K562 (cell line): Measurements from ENCODE around the gene ASB18. TPM values are rescaled to one million over a fixed set of nuclear protein-coding genes. Genes with fewer than 3 reads are reported as not detected.

Experiments used
- ATAC-seq: fragments of 200-7000 bp; cut with Tn5 transposase; 3 replicates; pipeline ENCODE4 v1.9.1; 2020; ENCODE audit warnings: moderate library complexity
- BruUV-seq: library from RNA; stranded (reverse); fragments of 400-500 nt; replicated peaks from 2 replicates; lab custom pipeline; 2021; lab: Mats Ljungman, UMichigan
- CTCF ChIA-PET: fragments of 300-600 bp; formaldehyde crosslinking; extraction: SDS; loops from one replicate; lab custom pipeline; 2021; ENCODE audit warnings: low intra/inter-chr PET ratio; lab: Yijun Ruan, JAX
- POLR2A ChIA-PET: fragments of 300-600, 350-650 bp; sonication (Branson Sonifier 250); formaldehyde crosslinking; extraction: SDS; loops from one replicate; lab custom pipeline; 2021; ENCODE audit warnings: antibody characterized with exemption, inconsistent platforms; lab: Yijun Ruan, JAX
- DNase-seq, 4 experiments: peaks; one replicate each; pipeline versions ENCODE4 v3.0.0 to v3.0.0-alpha.2; 2011 to 2018; ENCODE audit warnings: low spot score in 3 of 4, mixed read lengths in 3 of 4; ENCODE audit errors: extremely low read depth in 1 of 4
- FAIRE-seq: peaks from 2 replicates; lab custom pipeline; 2011; peaks lifted over from hg19 to GRCh38; lab: Jason Lieb, UNC
- H2AFZ ChIP-seq: 2 replicates; pipeline ENCODE4 v1.6.0; 2011; ENCODE audit warnings: low read depth, low read length, control low read depth, inconsistent platforms
- H3K27ac ChIP-seq: fragments of 200-600 bp; 3 replicates; pipeline ENCODE4 v1.8.0; 2011; ENCODE audit warnings: low read depth, mild to moderate bottlenecking, control low read depth, inconsistent platforms, low read length, moderate library complexity, mixed read lengths; ENCODE audit errors: extremely low read depth
- H3K27me3 ChIP-seq, 2 experiments: fragments of 300-600 bp in 1 of 2; 2 replicates in 1 of 2; 3 replicates in 1 of 2; pipeline versions ENCODE4 v1.6.0 to v1.8.0; 2011; ENCODE audit warnings: inconsistent platforms in 2 of 2, low read length in 2 of 2, mild to moderate bottlenecking in 1 of 2, mixed read lengths in 1 of 2, moderate library complexity in 1 of 2; ENCODE audit not compliant: control insufficient read depth in 2 of 2, insufficient read depth in 2 of 2
- H3K36me3 ChIP-seq: fragments of 300-600 bp; 3 replicates; pipeline ENCODE4 v1.8.0; 2011; ENCODE audit warnings: mild to moderate bottlenecking, low read length, inconsistent platforms; ENCODE audit not compliant: control insufficient read depth, insufficient read depth
- H3K4me1 ChIP-seq, 2 experiments: fragments of 200-600 bp in 1 of 2; replicated peaks in 1 of 2; 2 replicates in 1 of 2; 3 replicates in 1 of 2; pipeline versions ENCODE4 v1.5.1 to v1.8.0; 2011; ENCODE audit warnings: inconsistent platforms in 2 of 2, low read length in 2 of 2, mild to moderate bottlenecking in 1 of 2, mixed read lengths in 1 of 2, moderate library complexity in 1 of 2; ENCODE audit not compliant: control insufficient read depth in 2 of 2, insufficient read depth in 2 of 2
- H3K4me2 ChIP-seq: 2 replicates; pipeline ENCODE4 v1.6.1; 2011; ENCODE audit warnings: low read length, control low read depth, inconsistent platforms, mixed read lengths; ENCODE audit not compliant: insufficient read depth
- H3K4me3 ChIP-seq: fragments of 200-600 bp; sonication (generic), shearing (Covaris generic); 2 replicates; pipeline ENCODE4 v1.5.1; 2016; ENCODE audit warnings: control low read depth, inconsistent platforms
- H3K79me2 ChIP-seq: fragments of 200-600 bp; 3 replicates; pipeline ENCODE4 v1.8.0; 2011; ENCODE audit warnings: low read length, inconsistent platforms; ENCODE audit not compliant: control insufficient read depth, insufficient read depth
- H3K9ac ChIP-seq, 2 experiments: 2 replicates each; pipeline versions ENCODE4 v1.6.0 to v1.6.1; 2011; ENCODE audit warnings: low read depth in 2 of 2, low read length in 2 of 2, control low read depth in 1 of 2, inconsistent platforms in 1 of 2, mild to moderate bottlenecking in 1 of 2, mixed read lengths in 1 of 2; ENCODE audit not compliant: insufficient read depth in 1 of 2
- H3K9me1 ChIP-seq: one replicate; pipeline ENCODE4 v1.6.0; 2011; ENCODE audit warnings: inconsistent platforms, mild to moderate bottlenecking, low read length, moderate library complexity; ENCODE audit not compliant: control insufficient read depth, insufficient read depth
- H3K9me3 ChIP-seq: replicated peaks from 2 replicates; pipeline ENCODE4 v1.5.1; 2011; ENCODE audit warnings: low read depth, low read length, inconsistent platforms; ENCODE audit not compliant: control insufficient read depth, insufficient read depth
- H4K20me1 ChIP-seq: replicated peaks from 2 replicates; pipeline ENCODE4 v1.6.1; 2011; ENCODE audit warnings: low read length, inconsistent platforms, mixed read lengths; ENCODE audit not compliant: control insufficient read depth, insufficient read depth
- ATF3 ChIP-seq, 2 experiments: fragments of 450-650 bp in 1 of 2; sonication (generic) in 1 of 2; formaldehyde crosslinking in 1 of 2; IDR thresholded peaks in 1 of 2; conservative IDR thresholded peaks in 1 of 2; 2 replicates each; pipeline versions ENCODE4 v1.6.1 to v1.8.1; 2016 to 2023; ENCODE audit warnings: mild to moderate bottlenecking in 2 of 2, moderate library complexity in 2 of 2, inconsistent platforms in 1 of 2, missing genetic modification reagents in 1 of 2
- BCLAF1 ChIP-seq, 2 experiments: fragments of 450-650 bp in 1 of 2; IDR thresholded peaks; 2 replicates each; pipeline ENCODE4 v1.6.1; 2011 to 2017; ENCODE audit warnings: low read depth in 2 of 2, antibody characterized with exemption in 1 of 2, borderline replicate concordance in 1 of 2, low read length in 1 of 2, mild to moderate bottlenecking in 1 of 2, mixed read lengths in 1 of 2; ENCODE audit not compliant: control insufficient read depth in 1 of 2
- BRCA1 ChIP-seq, 2 experiments: fragments of 450-650 bp in 1 of 2; sonication (generic) in 1 of 2; formaldehyde crosslinking in 1 of 2; IDR thresholded peaks; 2 replicates each; pipeline versions ENCODE4 v1.5.0 to v1.6.1; 2017 to 2020; ENCODE audit warnings: mild to moderate bottlenecking in 1 of 2, missing genetic modification reagents in 1 of 2
- CHD2 ChIP-seq: IDR thresholded peaks from 2 replicates; pipeline ENCODE4 v1.6.1; 2011; ENCODE audit warnings: low read depth, low read length
- HDAC6 ChIP-seq: IDR thresholded peaks from 2 replicates; pipeline ENCODE4 v1.6.1; 2012; ENCODE audit warnings: low read depth, mild to moderate bottlenecking, control low read depth, inconsistent platforms, low read length, moderate library complexity
- MYBL2 ChIP-seq, 2 experiments: fragments of 450-650 bp in 1 of 2; sonication (generic) in 1 of 2; formaldehyde crosslinking in 1 of 2; IDR thresholded peaks; 2 replicates each; pipeline versions ENCODE4 v1.6.1 to v1.8.1; 2017 to 2022; ENCODE audit warnings: borderline replicate concordance in 1 of 2, inconsistent platforms in 1 of 2, low read depth in 1 of 2, mild to moderate bottlenecking in 1 of 2, missing genetic modification reagents in 1 of 2, moderate library complexity in 1 of 2
- RBM22 ChIP-seq: fragments of 200-400 bp; formaldehyde crosslinking; IDR thresholded peaks from 2 replicates; pipeline ENCODE4 v1.6.1; 2018; ENCODE audit warnings: low read length, low read depth; ENCODE audit not compliant: poor library complexity, severe bottlenecking
- SMARCA5 ChIP-seq: fragments of 450-650 bp; IDR thresholded peaks from 2 replicates; pipeline ENCODE4 v1.6.1; 2016
- SOX6 ChIP-seq: fragments of 450-650 bp; IDR thresholded peaks from 2 replicates; pipeline ENCODE4 v1.6.1; 2014; ENCODE audit warnings: mild to moderate bottlenecking
- ZNF76 ChIP-seq: fragments of 250-450 bp; sonication (Bioruptor Pico); IDR thresholded peaks from 2 replicates; pipeline ENCODE4 v1.4.0; 2020; ENCODE audit warnings: mild to moderate bottlenecking, moderate library complexity, borderline replicate concordance
- WGBS: fragments of 100-300 bp; shearing (Covaris generic); methylation state at CpG from one replicate; pipeline ENCODE4 v1.1.6; 2016; ENCODE audit warnings: low coverage, mixed read lengths; ENCODE audit not compliant: insufficient coverage; ENCODE audit errors: missing lambda C conversion rate; 5-methylcytosine and 5-hydroxymethylcytosine counted together
- in situ Hi-C: fragments of 300-500 bp; cut with MboI; formaldehyde crosslinking; loops from 4 replicates; pipeline ENCODE4 v1.15.0; 2018; ENCODE audit warnings: inconsistent platforms, mixed read lengths
- intact Hi-C: fragments of 100-400 bp; cut with micrococcal nuclease; formaldehyde crosslinking; loops from 2 replicates; pipeline ENCODE4 v1.14.2; 2022
- polyA plus RNA-seq, 8 experiments: library from polyadenylated mRNA; depleted of rRNA in 4 of 8; stranded (reverse) in 5 of 8; unstranded in 3 of 8; fragments of >200 nt; fragmentation: Nextera tagmentation in 2 of 8; fragmentation: Illumina TruSeq in 1 of 8; extraction: Ambion mirVana in 2 of 8; extraction: Trizol in 1 of 8; gene quantifications; 2 replicates each; pipeline versions ENCODE4 v1.2.1 to v1.2.3, GENCODE V29; 2011 to 2014; ENCODE audit warnings: inconsistent platforms in 1 of 8, missing spikeins in 1 of 8
- total RNA-seq, 7 experiments: library from RNA; depleted of rRNA in 6 of 7; stranded (reverse); fragments of >200 nt in 6 of 7; fragmentation: Illumina TruSeq in 2 of 7; extraction: Trizol in 2 of 7; gene quantifications; 2 replicates each; pipeline versions ENCODE4 v1.2.1 to v1.2.3, GENCODE V29; 2011 to 2021; ENCODE audit warnings: low replicate concordance in 1 of 7

Gene ASB18
- total and polyA plus RNA-seq, 9 of the 15 experiments (the other 6 are each of a cell fraction or from before 2014, with no cell fraction given): not detected

GRCh38 chr2:236242057-236242495 lies 22.1 kb downstream of the ASB18 start:
- Histone ChIP-seq H3K36me3 (no peaks in the 10 kb centered on the region), H3K9me1 (no peaks in the 10 kb centered on the region), H3K79me2 (no peaks in the 10 kb centered on the region), H3K4me2 (no peak overlapping the region), H3K4me1 (no peaks in the 10 kb centered on the region; a peak in 1 of 5 replicates), H3K4me3 (no peak overlapping the region), H4K20me1 (no peaks in the 10 kb centered on the region), H3K9ac (no peak overlapping the region), H3K27me3 (peaks cover 0 to 32% of the 10 kb centered on the region in 2 experiments; a peak in 3 of 5 replicates), H3K27ac (no peak overlapping the region), H3K9me3 (no peaks in the 10 kb centered on the region), H2AFZ (no peak overlapping the region)
- DNase-seq (no peak), ATAC-seq (no peak), FAIRE-seq (no peak)
- CTCF ChIA-PET: no interaction called here
- whole genome bisulfite sequencing: 0% methylated on average over 8 of the region's 8 CpGs
- no TSS peak for BruUV-seq
- in situ Hi-C loops (no loop called here), intact Hi-C loops (no loop called here)
- TF ChIP-seq ZNF76 (CRISPR knock-in tag) (no peak), ATF3 (IDR thresholded peaks at IDR 0.05) (no peak), ATF3 (CRISPR knock-in tag; conservative IDR thresholded peaks at IDR 0.05) (no peak), CHD2 (no peak), SOX6 (no peak), SMARCA5 (no peak), RBM22 (no peak), MYBL2 (IDR thresholded peaks at IDR 0.05; ENCODE audit: low read depth) (no peak), MYBL2 (CRISPR knock-in tag; IDR thresholded peaks at IDR 0.05; ENCODE audit: borderline replicate concordance) (no peak), BCLAF1 (IDR thresholded peaks at IDR 0.05; ENCODE audit: borderline replicate concordance in 1 of 2, control insufficient read depth in 1 of 2, low read depth in 2 of 2, low read length in 1 of 2) (no peak), BRCA1 (IDR thresholded peaks at IDR 0.05) (no peak), BRCA1 (CRISPR knock-in tag; IDR thresholded peaks at IDR 0.05) (no peak), HDAC6 (no peak)
- POLR2A ChIA-PET: no interaction called here
